Measurements from ENCODE around the gene LEPR. TPM values are rescaled to one million over a fixed set of nuclear protein-coding genes. Genes with fewer than 3 reads are reported as not detected.

The LEPR gene
- total and polyA plus RNA-seq, 2 donors (not counting 1 experiment from before 2014, with no cell fraction given), result 8.0 to 20.1 TPM

DNA sequence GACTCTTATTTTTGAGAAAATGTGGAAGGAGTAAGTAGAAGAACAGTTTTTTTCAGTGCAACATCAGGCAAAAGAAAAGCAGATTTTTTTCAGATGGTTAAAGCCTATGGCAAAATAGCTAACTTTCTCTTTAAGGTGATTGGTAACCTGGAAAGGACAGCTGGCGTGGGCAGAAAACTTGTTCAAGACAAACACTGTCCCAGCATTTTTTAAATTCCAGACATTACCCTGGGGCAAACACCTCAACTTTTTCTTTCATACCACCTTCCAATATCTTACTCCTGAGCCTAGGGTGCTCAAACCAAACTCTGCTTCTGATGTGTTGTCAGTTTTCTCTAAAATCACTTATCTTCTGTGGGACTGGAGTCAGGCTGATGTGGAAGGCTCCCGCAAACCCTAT is 2.7 kb upstream of the LEPR start:
- Histone ChIP-seq H3K27me3 (ENCODE audit: control insufficient read depth, insufficient read depth, low read length) (no peaks in the 10 kb centered on the region), H3K9me3 (ENCODE audit: control insufficient read depth, insufficient read depth, low read depth, low read length) (no peaks in the 10 kb centered on the region), H3K4me2 (ENCODE audit: extremely low read depth, insufficient read depth, low read length) (no peak overlapping the region), H3K4me3 (replicated peaks in 1 of 4; ENCODE audit: control extremely low read depth in 1 of 4, insufficient read depth in 1 of 4, low read depth in 3 of 4, low read length in 4 of 4) (no peak overlapping the region), H3K4me1 (ENCODE audit: control insufficient read depth, extremely low read depth, insufficient read depth, low read length) (peaks cover 9% of the 10 kb centered on the region), H3K27ac (ENCODE audit: insufficient read depth, low read length) (no peak overlapping the region), H3K9ac (ENCODE audit: insufficient read depth, low read length) (no peak overlapping the region), H4K20me1 (ENCODE audit: control insufficient read depth, extremely low read depth, insufficient read depth, low read length) (no peaks in the 10 kb centered on the region), H3K36me3 (ENCODE audit: control insufficient read depth, insufficient read depth, low read length) (no peaks in the 10 kb centered on the region), H2AFZ (ENCODE audit: low read length) (no peak overlapping the region), H3K79me2 (ENCODE audit: control insufficient read depth, insufficient read depth, low read length) (peaks cover 18% of the 10 kb centered on the region)
- TF ChIP-seq, protein P1, sequence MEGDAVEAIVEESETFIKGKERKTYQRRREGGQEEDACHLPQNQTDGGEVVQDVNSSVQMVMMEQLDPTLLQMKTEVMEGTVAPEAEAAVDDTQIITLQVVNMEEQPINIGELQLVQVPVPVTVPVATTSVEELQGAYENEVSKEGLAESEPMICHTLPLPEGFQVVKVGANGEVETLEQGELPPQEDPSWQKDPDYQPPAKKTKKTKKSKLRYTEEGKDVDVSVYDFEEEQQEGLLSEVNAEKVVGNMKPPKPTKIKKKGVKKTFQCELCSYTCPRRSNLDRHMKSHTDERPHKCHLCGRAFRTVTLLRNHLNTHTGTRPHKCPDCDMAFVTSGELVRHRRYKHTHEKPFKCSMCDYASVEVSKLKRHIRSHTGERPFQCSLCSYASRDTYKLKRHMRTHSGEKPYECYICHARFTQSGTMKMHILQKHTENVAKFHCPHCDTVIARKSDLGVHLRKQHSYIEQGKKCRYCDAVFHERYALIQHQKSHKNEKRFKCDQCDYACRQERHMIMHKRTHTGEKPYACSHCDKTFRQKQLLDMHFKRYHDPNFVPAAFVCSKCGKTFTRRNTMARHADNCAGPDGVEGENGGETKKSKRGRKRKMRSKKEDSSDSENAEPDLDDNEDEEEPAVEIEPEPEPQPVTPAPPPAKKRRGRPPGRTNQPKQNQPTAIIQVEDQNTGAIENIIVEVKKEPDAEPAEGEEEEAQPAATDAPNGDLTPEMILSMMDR (conservative IDR thresholded peaks at IDR 0.05 in 1 of 2, IDR thresholded peaks at IDR 0.05 in 1 of 2; ENCODE audit: low read depth in 1 of 2, low read length in 2 of 2), result no peak
- TF ChIP-seq EZH2 (IDR thresholded peaks at IDR 0.05; ENCODE audit: low read length, missing control alignments), result no peak
- no peak for DNase-seq (ENCODE audit: low read depth in 2 of 2)

DNA sequence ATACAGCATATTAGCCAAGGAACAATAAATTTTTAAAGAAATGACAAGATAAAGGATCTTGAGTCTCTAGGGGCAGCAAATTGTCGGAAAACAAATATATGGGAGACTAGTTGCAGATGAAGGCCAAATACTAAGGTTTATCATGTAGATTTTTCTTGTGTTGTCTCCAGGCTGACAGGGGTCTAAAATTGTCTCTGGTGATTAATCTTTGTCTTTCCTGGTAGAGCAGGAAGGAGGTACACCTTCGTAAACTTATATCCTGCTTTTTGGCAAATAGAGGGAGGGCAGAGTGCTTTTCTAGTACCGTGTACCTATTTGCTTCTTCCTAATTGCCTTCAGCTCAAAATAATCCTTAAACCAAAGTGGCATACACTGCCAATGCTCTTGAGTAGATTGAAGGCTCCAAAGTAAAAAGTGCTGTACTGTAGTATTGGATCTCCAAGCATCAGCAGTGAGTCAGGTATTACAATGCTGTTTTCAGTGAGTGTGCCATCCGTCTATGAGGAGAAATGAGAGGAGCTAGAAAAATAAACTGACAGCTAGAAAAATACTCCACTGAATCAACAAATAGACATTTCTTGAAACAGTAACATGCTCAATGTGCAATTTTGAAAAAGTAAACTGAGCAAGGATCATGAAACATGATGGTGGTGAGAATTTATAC is 1.8 kb upstream of the LEPR start:
- no peaks in the 10 kb centered on the region for H3K27me3 ChIP-seq (ENCODE audit: control insufficient read depth, insufficient read depth, low read length)
- DNase-seq (ENCODE audit: low read depth in 2 of 2), result no peak
- TF ChIP-seq, protein P1 (conservative IDR thresholded peaks at IDR 0.05 in 1 of 2, IDR thresholded peaks at IDR 0.05 in 1 of 2; ENCODE audit: low read depth in 1 of 2, low read length in 2 of 2), result no peak
- no peaks in the 10 kb centered on the region for H4K20me1 ChIP-seq (ENCODE audit: control insufficient read depth, extremely low read depth, insufficient read depth, low read length)
- peaks cover 27% of the 10 kb centered on the region for H3K79me2 ChIP-seq (ENCODE audit: control insufficient read depth, insufficient read depth, low read length)
- H3K27ac ChIP-seq (ENCODE audit: insufficient read depth, low read length), result no peak overlapping the region
- H3K4me1 ChIP-seq (ENCODE audit: control insufficient read depth, extremely low read depth, insufficient read depth, low read length), result peaks cover 12% of the 10 kb centered on the region
- H3K36me3 ChIP-seq (ENCODE audit: control insufficient read depth, insufficient read depth, low read length), result no peaks in the 10 kb centered on the region
- no peak overlapping the region for H3K4me2 ChIP-seq (ENCODE audit: extremely low read depth, insufficient read depth, low read length)
- H3K9ac ChIP-seq (ENCODE audit: insufficient read depth, low read length), result no peak overlapping the region
- no peaks in the 10 kb centered on the region for H3K9me3 ChIP-seq (ENCODE audit: control insufficient read depth, insufficient read depth, low read depth, low read length)
- no peak overlapping the region for H3K4me3 ChIP-seq (replicated peaks in 1 of 4; ENCODE audit: control extremely low read depth in 1 of 4, insufficient read depth in 1 of 4, low read depth in 3 of 4, low read length in 4 of 4)
- no peak overlapping the region for H2AFZ ChIP-seq (ENCODE audit: low read length)

DNA sequence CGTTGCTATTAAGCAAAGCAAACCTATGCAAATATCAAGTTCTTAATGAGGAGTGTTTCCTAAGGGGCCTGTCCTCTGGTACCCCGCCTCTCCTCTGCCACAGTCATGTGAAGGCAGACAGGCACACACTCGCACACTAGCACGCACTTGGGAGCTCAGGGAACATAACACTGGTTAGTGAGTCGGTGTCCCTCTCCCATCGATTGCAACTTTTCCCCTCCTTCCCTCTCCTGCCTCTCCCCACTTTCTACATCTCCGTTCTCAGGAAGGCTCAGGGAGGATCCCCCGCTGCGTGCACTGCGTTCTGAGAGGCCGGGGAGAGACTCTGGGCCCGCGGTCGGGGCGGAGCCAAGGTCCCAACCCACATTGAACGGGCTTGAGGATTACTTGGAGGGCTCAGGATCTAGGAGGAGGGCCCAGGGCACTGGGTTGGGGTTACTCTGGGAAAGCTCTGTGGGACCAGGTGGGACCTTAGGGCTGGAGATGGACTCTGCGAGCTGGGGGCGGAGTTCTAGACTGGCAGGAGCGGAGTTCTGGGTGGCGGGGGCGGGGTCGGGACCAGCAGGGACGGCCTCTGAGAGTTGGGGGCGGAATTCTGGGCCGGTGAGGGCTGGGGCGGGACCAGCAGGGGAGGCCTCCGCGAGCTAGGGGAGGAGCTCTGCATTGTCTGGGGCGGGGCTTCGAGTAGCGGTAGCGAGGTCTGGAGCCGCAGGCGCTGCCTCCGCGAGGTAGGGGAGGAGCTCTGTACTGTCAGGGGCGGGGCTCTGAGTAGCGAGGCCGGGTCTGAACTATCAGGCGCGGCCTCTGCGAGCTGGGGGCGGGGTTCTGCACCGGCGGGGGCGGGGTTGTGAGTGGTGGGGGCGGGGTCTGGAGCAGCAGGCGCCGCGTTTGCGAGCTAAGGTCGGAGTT is 533 bp upstream of the LEPR start:
- DNase-seq (ENCODE audit: low read depth in 2 of 2), result peak; percentile 96 to 99
- TF ChIP-seq EZH2 (IDR thresholded peaks at IDR 0.05; ENCODE audit: low read length, missing control alignments), result no peak
- TF ChIP-seq, protein P1 (conservative IDR thresholded peaks at IDR 0.05 in 1 of 2, IDR thresholded peaks at IDR 0.05 in 1 of 2; ENCODE audit: low read depth in 1 of 2, low read length in 2 of 2), result no peak

More for the DNA sequence above, 533 bp upstream of the LEPR start:
- Histone ChIP-seq H3K27ac (ENCODE audit: insufficient read depth, low read length) (peak overlapping the region; percentile 22), H3K9ac (ENCODE audit: insufficient read depth, low read length) (peak overlapping the region; percentile 43), H3K4me2 (ENCODE audit: extremely low read depth, insufficient read depth, low read length) (peak overlapping the region; percentile 71), H3K4me3 (replicated peaks in 1 of 4; ENCODE audit: control extremely low read depth in 1 of 4, insufficient read depth in 1 of 4, low read depth in 3 of 4, low read length in 4 of 4) (peak overlapping the region; percentile 72 to 90 (median 77)), H3K36me3 (ENCODE audit: control insufficient read depth, insufficient read depth, low read length) (no peaks in the 10 kb centered on the region), H4K20me1 (ENCODE audit: control insufficient read depth, extremely low read depth, insufficient read depth, low read length) (no peaks in the 10 kb centered on the region), H3K4me1 (ENCODE audit: control insufficient read depth, extremely low read depth, insufficient read depth, low read length) (peaks cover 12% of the 10 kb centered on the region), H3K79me2 (ENCODE audit: control insufficient read depth, insufficient read depth, low read length) (peaks cover 35% of the 10 kb centered on the region), H2AFZ (ENCODE audit: low read length) (peak overlapping the region; percentile 98), H3K9me3 (ENCODE audit: control insufficient read depth, insufficient read depth, low read depth, low read length) (no peaks in the 10 kb centered on the region), H3K27me3 (ENCODE audit: control insufficient read depth, insufficient read depth, low read length) (no peaks in the 10 kb centered on the region)
